Transverse colon (tissue), 4 donors: ENCODE results near the gene TNXB. TPM values are rescaled to one million over a fixed set of nuclear protein-coding genes. Genes with fewer than 3 reads are reported as not detected.

ENCODE experiments used
- DNase-seq: peaks from one replicate; pipeline ENCODE4 v3.0.0-alpha.2; 2019
- H3K27ac ChIP-seq, 4 donors: fragments of 200-600 bp; sonication (generic); 2 replicates each; pipeline ENCODE4 v1.5.1; 2016 to 2018; ENCODE audit warnings: inconsistent platforms in 4 of 4
- H3K27me3 ChIP-seq: fragments of 200-600 bp; sonication (generic); 2 replicates; pipeline ENCODE4 v1.5.1; 2017; ENCODE audit warnings: inconsistent platforms
- H3K36me3 ChIP-seq, 4 donors: fragments of 200-600 bp; sonication (generic); 2 replicates each; pipeline ENCODE4 v1.5.1; 2017 to 2019; ENCODE audit warnings: inconsistent platforms in 4 of 4
- H3K4me1 ChIP-seq, 4 donors: fragments of 200-600 bp; sonication (generic); 2 replicates each; pipeline ENCODE4 v1.5.1; 2017 to 2020; ENCODE audit warnings: inconsistent platforms in 4 of 4
- H3K4me3 ChIP-seq, 4 donors: fragments of 200-600 bp; sonication (generic); 1 replicate in 1 of 4; 2 replicates in 3 of 4; pipeline versions ENCODE4 v1.5.1 to v1.6.1; 2017 to 2019; ENCODE audit warnings: inconsistent platforms in 4 of 4
- H3K9me3 ChIP-seq, 2 donors: fragments of 200-600 bp; sonication (generic); 2 replicates each; pipeline ENCODE4 v1.5.1; 2017 to 2019; ENCODE audit warnings: inconsistent platforms in 2 of 2
- EP300 ChIP-seq: sonication (generic); formaldehyde crosslinking; IDR thresholded peaks from one replicate; pipeline ENCODE4 v1.6.1; 2017; ENCODE audit warnings: antibody characterized with exemption, low read depth
- POLR2A ChIP-seq: fragments of 450-650 bp; IDR thresholded peaks from one replicate; pipeline ENCODE4 v1.6.1; 2016; ENCODE audit warnings: antibody characterized with exemption, mild to moderate bottlenecking, moderate library complexity
- POLR2AphosphoS5 ChIP-seq, 3 donors: sonication (generic); formaldehyde crosslinking; IDR thresholded peaks; one replicate each; pipeline ENCODE4 v1.6.1; 2016; ENCODE audit warnings: antibody characterized with exemption in 3 of 3
- WGBS, 2 donors: methylation state at CpG; one replicate each; pipeline ENCODE4 v1.1.5; 2018; ENCODE audit warnings: low coverage in 1 of 2; 5-methylcytosine and 5-hydroxymethylcytosine counted together
- in situ Hi-C, 4 donors: fragments of 200-750 bp; cut with MboI; loops; one replicate each; pipeline versions ENCODE4 v1.15.0 to v1.15.1; 2017; ENCODE audit warnings: low sequenced_read_pairs in 3 of 4, low pct_ligation_motif_present in 1 of 4, low pct_unique_long_range_greater_than_20kb in 1 of 4
- intact Hi-C: fragments of 100-400 bp; cut with DNase I; formaldehyde crosslinking; loops from one replicate; pipeline ENCODE4 v1.15.1; 2023; ENCODE audit warnings: low total_unique reads
- total RNA-seq, 4 donors: library from RNA; depleted of rRNA; stranded (reverse); fragments of >200 nt; gene quantifications; one replicate each; pipeline ENCODE4 v1.1.0, GENCODE V29; 2016
- TF ChIP-seq, protein P1 (sequence below), 5 experiments: fragments of 200-600 bp in 3 of 5; fragments of 450-650 bp in 2 of 5; sonication (generic) in 3 of 5; IDR thresholded peaks; 1 replicate in 2 of 5; 2 replicates in 3 of 5; pipeline ENCODE4 v1.5.1; 2016 to 2017; ENCODE audit warnings: antibody characterized with exemption in 5 of 5, inconsistent platforms in 3 of 5, mild to moderate bottlenecking in 2 of 5, moderate library complexity in 1 of 5

TNXB gene
- total RNA-seq = 100 to 1,000 TPM in 1 of 4 donors, 10 to 100 TPM in 3; 47.7 to 205 (median 66.2) TPM

DNA sequence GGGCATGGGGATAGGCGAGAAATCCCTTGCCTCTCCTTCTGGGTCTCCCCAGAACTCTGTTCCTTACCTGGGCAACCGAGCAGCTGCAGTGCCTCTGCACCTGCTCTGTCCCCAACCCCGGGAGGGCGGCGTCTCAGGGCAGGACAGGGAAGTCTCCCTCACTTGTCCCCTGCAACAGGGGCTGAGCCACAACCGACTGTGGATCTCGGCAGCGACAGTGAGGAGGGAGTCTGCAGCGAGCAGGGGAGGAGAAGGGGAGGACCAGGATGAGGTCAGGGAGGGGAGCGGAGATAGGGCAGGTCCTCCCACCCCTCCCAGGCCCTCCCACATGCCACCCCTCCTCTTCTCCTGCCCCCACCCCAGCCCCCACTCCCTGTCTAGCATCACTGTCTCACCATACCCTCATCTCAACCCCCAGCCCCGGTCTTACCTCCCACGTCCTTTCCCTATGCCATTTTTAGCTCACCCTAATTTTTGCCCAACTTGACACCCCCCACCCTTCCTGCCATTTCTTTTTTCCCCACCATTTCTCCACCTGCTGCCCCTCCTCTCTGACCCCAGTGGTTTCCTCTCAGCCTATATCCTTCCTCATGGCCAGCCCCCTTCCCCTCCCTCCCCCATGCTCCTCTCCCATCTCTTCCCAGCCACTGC, at the start of gene TNXB:
Gene TNXB, minus strand, starts transcription at position 225 of the 651 bp plus-strand sequence. CDS start 11,140 bp downstream, outside the sequence.
- DNase-seq = peak; percentile 35
- Histone ChIP-seq H3K4me1 (peaks cover 16 to 50% (median 30%) of the 10 kb centered on the region in 4 donors), H3K27me3 (peaks cover 2% of the 10 kb centered on the region), H3K9me3 (no peaks in the 10 kb centered on the region), H3K4me3 (peak within 1 kb of the TSS in 3 of 4 donors; percentile 3 to 38 (median 23)), H3K27ac (peak within 1 kb of the TSS; percentile 74 to 78 (median 74)), H3K36me3 (no peaks in the 10 kb centered on the region)
- intact Hi-C loops (no loop called here), in situ Hi-C loops (no loop called here)
- 10 to 15% methylated on average over 2 to 12 of the region's 12 CpGs for WGBS, 2 donors
- TF ChIP-seq, protein P1, sequence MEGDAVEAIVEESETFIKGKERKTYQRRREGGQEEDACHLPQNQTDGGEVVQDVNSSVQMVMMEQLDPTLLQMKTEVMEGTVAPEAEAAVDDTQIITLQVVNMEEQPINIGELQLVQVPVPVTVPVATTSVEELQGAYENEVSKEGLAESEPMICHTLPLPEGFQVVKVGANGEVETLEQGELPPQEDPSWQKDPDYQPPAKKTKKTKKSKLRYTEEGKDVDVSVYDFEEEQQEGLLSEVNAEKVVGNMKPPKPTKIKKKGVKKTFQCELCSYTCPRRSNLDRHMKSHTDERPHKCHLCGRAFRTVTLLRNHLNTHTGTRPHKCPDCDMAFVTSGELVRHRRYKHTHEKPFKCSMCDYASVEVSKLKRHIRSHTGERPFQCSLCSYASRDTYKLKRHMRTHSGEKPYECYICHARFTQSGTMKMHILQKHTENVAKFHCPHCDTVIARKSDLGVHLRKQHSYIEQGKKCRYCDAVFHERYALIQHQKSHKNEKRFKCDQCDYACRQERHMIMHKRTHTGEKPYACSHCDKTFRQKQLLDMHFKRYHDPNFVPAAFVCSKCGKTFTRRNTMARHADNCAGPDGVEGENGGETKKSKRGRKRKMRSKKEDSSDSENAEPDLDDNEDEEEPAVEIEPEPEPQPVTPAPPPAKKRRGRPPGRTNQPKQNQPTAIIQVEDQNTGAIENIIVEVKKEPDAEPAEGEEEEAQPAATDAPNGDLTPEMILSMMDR (IDR thresholded peaks at IDR 0.05) = no peak
- TF ChIP-seq POLR2A (peak; percentile 50), EP300 (no peak), POLR2AphosphoS5 (IDR thresholded peaks at IDR 0.05) (peak; percentile 58 to 83 (median 61))

DNA sequence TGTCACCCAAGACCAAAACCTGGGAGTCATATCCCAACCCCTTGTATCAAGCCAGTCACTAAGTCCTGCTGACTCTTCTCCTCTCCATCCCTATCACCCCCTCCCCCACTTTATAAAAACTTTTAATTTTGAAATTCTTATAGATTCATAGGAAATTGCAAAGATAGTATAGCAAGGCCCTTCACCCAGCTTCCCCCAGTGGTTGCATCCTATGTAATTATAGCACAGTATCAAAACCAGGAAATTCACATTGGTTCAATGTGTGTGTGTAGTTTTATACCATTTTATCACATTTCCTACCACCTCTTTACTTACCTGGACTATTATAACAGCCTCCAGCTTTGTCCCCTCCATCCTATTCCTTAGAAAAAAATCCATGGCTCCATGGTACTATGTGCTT, 48.9 kb upstream of the TNXB start:
- in situ Hi-C loops = no loop called here
- DNase-seq = no peak
- intact Hi-C loops = no loop called here
- H3K4me3 ChIP-seq = no peak overlapping the region
- no peaks in the 10 kb centered on the region for H3K9me3 ChIP-seq
- no peaks in the 10 kb centered on the region for H3K27me3 ChIP-seq
- no peak for TF ChIP-seq POLR2AphosphoS5 (IDR thresholded peaks at IDR 0.05)
- TF ChIP-seq, protein P1 (IDR thresholded peaks at IDR 0.05) = no peak
- TF ChIP-seq EP300 = no peak
- TF ChIP-seq POLR2A = no peak
- H3K4me1 ChIP-seq = peaks cover 15 to 18% (median 15%) of the 10 kb centered on the region in 4 donors
- H3K36me3 ChIP-seq = peaks cover 0 to 9% (median 2%) of the 10 kb centered on the region in 4 donors
- no peak overlapping the region for H3K27ac ChIP-seq

DNA sequence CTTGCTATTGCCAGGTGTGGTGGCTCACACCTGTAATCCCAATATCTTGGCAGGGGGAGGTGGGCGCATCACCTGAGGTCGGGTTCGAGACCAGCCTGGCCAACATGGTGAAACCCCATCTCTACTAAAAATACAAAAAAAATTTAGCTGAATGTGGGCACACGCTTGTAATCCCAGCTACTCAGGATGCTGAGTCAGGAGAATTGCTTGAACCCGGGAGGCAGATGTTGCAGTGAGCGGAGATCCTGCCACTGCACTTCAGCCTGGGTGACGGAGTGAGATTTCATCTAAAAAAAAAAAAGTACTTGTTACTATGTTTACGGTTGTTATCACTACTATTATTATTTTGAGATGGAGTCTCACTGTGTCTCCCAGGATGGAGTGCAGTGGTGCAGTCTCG, 47.8 kb upstream of the TNXB start:
- WGBS, 2 donors = 79 to 85% methylated on average over 2 to 9 of the region's 9 CpGs
- Histone ChIP-seq H3K36me3 (peaks cover 0 to 9% (median 0%) of the 10 kb centered on the region in 4 donors), H3K27ac (no peak overlapping the region), H3K9me3 (no peaks in the 10 kb centered on the region), H3K27me3 (no peaks in the 10 kb centered on the region), H3K4me1 (peaks cover 15 to 29% (median 26%) of the 10 kb centered on the region in 4 donors), H3K4me3 (no peak overlapping the region)
- no peak for DNase-seq
- intact Hi-C loops = no loop called here
- TF ChIP-seq POLR2AphosphoS5 (IDR thresholded peaks at IDR 0.05) (no peak), POLR2A (no peak), EP300 (no peak)
- in situ Hi-C loops = no loop called here

DNA sequence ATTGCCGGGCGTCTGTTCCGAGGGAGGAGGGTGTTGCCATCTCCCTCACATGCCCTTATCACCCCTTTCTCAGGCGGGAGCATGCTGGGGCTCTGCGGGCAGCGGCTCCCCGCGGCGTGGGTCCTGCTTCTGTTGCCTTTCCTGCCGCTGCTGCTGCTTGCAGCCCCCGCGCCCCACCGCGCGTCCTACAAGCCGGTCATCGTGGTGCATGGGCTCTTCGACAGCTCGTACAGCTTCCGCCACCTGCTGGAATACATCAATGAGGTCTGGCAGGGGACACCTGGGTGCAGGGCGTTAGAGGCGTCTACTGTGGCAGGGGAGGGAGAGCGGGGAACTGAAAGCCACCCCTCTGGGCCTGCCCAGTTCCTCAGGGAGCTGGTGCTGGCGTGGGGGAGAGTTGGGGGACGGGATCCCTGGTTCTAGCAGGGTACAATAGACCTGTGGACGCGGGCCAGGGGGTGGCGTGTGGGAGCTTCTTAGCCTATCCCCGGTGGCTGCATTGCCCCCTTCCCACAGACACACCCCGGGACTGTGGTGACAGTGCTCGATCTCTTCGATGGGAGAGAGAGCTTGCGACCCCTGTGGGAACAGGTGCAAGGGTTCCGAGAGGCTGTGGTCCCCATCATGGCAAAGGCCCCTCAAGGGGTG, 45.5 kb upstream of the TNXB start:
- in situ Hi-C loops (no loop called here), intact Hi-C loops (loop anchor here (2.0 to 5.0 kb wide), 2 partner anchors 36 to 502 kb away; partner anchors contain the start of gene BAG6)
- peak; percentile 85 for DNase-seq
- peaks cover 0 to 9% (median 0%) of the 10 kb centered on the region in 4 donors for H3K36me3 ChIP-seq
- peak in 1 of 3 donors; percentile 63 for TF ChIP-seq POLR2AphosphoS5 (IDR thresholded peaks at IDR 0.05)
- TF ChIP-seq POLR2A = peak; percentile 48
- TF ChIP-seq, protein P1 (IDR thresholded peaks at IDR 0.05) = peak; percentile 56 to 89 (median 61)
- TF ChIP-seq EP300 = no peak
- H3K27ac ChIP-seq = peak overlapping the region; percentile 85 to 97 (median 90)
- H3K4me1 ChIP-seq = peaks cover 15 to 38% (median 36%) of the 10 kb centered on the region in 4 donors
- H3K4me3 ChIP-seq = peak overlapping the region; percentile 48 to 85 (median 70)
- H3K9me3 ChIP-seq = no peaks in the 10 kb centered on the region
- WGBS, 2 donors = 3% methylated on average over 34 of the region's 34 CpGs; no CpG with 5 or more reads in 1 of the 2 donors
- H3K27me3 ChIP-seq = no peaks in the 10 kb centered on the region
